Stimulated activated CD8-positive, alpha-beta memory T cell treated with anti-CD3 and anti-CD28 coated beads, Interleukin-12 subunit alpha, Interleukin-12 subunit beta, amount 100 ng/mL, for 1 hour (primary cell): Measurements from ENCODE around the gene APBB2.
"Not testable (repeated sequence)": the region's sequence is repeated elsewhere in the genome, so short reads cannot be mapped to it uniquely, and the experiment has no call there.

ENCODE experiments used
- DNase-seq: peaks from one replicate; pipeline ENCODE4 v3.0.0-alpha.2; 2020; ENCODE audit warnings: low read depth

The APBB2 gene

DNA sequence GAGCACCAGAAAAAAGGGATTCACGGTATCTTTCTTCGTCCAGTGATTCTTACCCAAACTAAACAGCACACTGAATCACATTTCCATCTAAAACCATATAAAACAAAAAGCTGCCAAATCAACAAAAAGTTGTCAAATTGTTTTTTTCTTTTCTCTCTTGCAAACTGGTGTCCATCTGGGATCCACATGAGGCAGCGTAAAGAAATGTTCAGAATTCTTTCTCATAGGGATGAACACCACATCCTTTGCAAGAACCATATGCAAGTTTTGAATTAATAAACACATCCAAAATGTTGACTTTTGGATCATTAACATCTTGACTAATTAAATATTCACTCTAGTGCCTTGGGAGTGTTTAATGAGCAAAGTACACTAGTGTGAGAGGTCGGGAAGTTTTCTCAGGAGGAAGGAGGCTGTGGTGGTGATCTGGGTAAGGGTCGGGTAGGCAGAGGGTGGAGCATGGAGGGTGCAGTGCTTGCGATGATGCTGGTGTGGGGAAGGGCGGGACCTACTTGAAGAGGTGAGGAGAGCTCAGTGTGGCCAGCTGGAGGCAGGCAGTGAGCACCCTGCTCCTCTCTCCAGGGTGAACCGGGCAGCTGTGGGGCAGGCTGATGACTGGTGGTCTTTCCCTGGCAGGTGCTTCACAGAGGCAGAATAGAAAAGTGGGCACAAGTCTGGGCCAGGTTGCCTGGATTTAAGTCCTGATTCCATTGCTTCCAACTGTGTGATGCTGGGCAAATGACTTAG lies 391.7 kb downstream of the APBB2 start:
- DNase-seq, result no peak

GRCh38 chr4:40820101-40820500 lies 394.2 kb downstream of the APBB2 start:
- DNase-seq, result no peak

- not testable (repeated sequence) for DNase-seq
Measured at GRCh38 chr4:40817157-40817556, 397.2 kb downstream of the APBB2 start.

DNA sequence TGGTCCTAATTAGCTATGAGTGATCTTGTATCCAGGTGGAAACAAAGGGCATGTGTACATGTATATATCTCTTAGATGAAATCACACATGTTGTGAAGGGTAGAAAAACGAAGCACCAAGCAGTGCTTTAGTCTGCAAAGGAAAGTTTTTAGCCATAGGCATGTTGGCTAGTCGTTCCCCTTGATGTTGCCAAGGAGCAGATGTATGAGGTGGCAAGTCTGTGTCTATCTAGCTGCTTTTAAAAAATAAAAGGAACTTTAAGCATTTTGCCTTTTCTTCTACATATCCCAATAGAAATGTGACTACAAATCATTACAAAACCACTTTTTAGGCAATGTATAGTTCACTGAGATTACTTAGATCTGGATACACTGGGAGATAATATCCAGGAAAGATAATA lies 401.5 kb downstream of the APBB2 start:
- DNase-seq, result no peak

- DNase-seq, result no peak
Measured at GRCh38 chr4:40812386-40812785, 402.0 kb downstream of the APBB2 start.

- DNase-seq, result no peak
Measured at GRCh38 chr4:40811956-40812355, 402.4 kb downstream of the APBB2 start.

DNA sequence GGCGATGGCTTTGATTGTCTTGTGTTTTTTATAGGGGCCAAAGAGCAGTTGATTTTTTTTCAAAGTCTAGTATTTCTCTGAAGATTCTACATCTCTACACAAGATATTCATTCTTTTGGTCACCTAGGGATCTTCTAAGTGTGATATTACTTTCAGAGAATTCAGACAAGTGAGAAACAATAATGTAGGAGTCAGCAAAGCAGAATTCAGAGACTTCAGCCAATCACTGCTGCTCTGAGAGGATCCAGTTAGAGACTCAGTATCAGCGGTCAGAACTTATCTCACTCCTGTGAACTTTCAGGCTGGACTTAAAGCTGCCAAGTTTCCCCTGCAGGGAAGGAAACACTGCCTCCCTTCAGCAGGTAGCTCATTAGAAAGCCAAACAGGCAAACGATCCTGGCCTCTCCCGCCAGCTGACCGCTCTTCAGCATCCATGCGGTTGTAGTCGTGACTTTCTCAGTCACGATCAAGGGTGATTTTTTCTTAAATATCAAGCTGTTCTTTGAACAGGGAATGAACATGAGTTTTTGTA lies 405.4 kb downstream of the APBB2 start:
- no peak for DNase-seq

- no peak for DNase-seq
Measured at GRCh38 chr4:40804598-40804997, 409.7 kb downstream of the APBB2 start.

- DNase-seq, result no peak
Measured at GRCh38 chr4:40800064-40800463, 414.3 kb downstream of the APBB2 start.

DNA sequence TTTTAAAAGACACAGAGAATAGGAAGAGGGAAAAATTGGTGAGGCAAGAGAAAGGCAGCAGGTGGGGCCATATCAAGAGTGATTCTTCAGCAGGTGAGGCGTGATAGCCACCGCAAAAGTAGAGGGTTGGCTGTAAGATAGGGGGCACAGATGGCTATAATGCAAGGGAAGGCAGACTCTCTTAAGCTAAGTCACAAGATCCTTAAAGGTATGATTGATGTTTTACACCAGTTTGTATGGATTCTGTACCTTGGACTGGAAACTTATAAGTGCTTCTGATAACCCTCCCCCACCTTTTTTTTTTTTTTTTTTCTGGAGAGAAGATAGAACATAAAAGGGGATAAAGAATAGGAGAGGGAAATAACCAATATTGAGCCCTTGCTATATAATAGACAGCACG lies 424.6 kb downstream of the APBB2 start:
- DNase-seq, result no peak

DNA sequence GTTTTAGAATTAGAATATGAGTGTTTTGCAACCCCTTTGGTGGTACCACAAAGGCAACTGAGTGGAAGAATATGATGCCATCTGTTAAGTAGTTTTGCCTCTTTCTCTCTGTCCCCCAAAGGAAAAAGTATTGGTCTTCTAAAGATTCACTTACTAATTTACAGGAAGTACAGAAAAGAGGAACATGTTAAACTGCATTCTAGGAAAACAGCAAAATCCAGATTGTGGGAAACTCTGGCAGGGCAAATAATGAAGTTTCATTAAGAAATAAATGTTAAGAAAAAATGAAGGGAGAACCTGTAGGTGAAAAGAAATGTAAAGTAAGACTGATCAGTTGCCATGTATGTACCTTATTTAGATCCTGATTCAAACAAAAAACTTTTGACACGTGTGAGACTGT lies 425.3 kb downstream of the APBB2 start:
- DNase-seq, result no peak

GRCh38 chr4:40788331-40788730 lies 426.0 kb downstream of the APBB2 start:
- DNase-seq, result no peak

DNA sequence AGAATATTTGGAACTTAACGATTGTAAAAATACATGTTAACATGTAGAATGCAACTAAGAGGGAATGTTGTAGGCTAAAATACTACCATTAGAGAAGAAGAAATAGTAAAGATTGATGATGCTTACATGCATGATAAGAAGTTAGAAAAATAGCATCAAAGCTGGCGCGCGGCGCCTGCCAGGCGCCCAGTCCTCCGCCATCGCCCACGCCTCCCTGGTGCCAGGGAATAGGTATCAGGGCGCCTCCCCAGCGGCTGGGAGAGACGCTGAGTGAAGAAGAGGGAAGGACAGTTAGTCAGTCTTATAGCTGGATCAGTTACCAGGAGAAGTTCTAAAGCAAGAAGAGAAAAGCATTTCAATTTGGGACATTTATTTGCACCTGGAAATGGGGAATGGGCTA lies 428.6 kb downstream of the APBB2 start:
- no peak for DNase-seq

DNA sequence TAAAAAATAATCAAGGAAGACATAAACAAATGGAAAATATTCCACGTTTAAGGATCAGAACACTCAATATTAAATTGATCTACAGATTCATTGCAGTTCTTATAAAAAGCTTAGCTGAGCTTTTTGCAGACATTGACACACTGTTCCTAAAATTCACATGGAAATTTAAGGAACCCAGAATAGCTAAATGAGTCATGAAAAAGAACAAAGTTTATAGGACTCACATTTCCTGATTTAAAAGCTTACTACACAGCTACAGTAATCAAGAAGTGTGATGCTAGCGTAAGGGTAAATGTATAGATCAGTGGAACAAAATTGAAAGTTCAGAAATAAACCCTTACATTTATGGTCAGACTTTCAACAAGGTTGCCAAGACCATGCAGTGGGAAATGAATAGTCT lies 431.5 kb downstream of the APBB2 start:
- no peak for DNase-seq

DNA sequence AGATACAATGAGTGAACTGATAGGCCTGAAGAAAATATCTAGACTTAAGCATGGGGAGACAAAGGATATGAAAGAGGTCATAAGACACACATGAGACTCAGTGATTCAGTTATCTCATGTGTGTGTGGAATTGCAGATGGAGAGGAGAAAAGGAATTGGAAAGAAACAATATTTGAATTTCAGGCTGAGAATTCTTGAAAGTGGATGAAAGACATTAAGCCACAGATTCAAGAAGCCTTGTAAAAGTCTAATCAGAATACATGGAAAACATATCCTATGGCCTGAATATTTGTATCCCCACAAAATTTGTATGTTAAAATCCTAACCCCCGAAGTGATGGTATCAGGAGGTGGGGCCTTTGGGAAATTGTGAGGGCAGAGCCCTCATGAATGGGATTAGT lies 436.3 kb downstream of the APBB2 start:
- no peak for DNase-seq

DNA sequence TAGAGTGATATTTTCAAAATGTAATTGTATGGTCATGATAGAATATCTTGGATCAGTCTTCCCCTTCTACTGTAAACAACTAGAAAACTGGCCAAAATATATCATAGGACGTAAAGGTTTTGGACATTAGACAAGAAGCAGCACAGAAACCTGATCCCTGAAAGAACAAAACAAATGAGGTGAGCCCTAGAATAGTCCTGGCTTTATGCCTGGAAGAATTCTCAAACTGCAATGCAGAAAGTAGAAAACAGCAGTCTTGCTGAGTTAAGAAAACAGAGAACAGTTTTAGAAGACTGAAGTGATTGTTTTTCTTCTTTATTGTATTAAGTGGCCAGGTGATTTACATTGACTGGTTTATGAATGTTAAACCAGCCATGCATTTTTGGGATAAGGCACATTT lies 445.1 kb downstream of the APBB2 start:
- DNase-seq, result no peak

DNA sequence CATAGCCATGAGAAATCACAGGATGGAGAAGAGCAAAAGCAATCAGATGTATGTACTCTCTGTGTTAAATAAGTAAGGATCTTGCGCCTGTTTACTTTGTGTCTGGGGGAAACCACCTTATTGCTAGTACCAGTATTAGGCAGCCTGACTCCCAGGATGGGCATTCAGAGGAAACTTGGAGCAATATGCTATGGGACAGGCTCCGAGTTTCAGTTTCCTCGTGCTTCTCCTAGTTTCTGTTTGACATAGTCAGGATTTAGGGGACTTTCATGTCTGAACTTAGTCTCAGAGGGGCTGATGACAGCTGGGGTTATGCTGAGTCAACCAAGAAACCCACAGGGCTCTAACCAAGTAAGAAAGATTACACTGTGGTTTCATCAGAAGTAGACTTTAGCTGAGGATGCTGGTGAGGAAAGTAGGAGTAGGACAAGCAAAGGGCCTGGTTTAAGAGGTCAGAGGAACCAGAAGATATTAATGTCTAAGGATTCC lies 451.1 kb downstream of the APBB2 start:
- no peak for DNase-seq
